ENCODE data around the gene BFAR.

BFAR gene

DNA sequence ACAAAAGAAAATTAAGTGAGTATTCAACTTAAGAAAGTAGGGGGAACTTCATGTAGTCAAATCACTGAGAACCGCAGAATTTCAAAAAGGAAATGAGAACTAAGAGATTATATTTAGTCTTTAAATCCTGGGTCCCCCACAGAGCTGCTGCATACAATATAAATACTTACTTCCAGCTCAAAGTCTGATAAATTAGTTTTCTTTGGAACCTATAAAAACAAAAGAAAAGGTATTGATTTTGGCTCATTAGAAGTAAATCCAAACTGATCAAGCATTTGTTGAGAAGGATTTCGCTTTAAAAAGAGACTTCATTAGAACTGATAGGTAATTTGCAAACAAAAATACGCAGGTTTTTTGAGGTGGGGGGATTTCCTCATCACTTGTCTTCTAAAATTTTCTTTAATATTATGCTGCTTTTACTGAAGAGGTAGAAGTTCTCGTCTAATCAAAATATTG is 24.6 kb upstream of the BFAR start:
- no peak overlapping the region for H3K4me3 ChIP-seq (ENCODE audit: control insufficient read depth, low read depth, low read length)
- DNase-seq (ENCODE audit: low read depth), result no peak
- TF ChIP-seq, protein P1, sequence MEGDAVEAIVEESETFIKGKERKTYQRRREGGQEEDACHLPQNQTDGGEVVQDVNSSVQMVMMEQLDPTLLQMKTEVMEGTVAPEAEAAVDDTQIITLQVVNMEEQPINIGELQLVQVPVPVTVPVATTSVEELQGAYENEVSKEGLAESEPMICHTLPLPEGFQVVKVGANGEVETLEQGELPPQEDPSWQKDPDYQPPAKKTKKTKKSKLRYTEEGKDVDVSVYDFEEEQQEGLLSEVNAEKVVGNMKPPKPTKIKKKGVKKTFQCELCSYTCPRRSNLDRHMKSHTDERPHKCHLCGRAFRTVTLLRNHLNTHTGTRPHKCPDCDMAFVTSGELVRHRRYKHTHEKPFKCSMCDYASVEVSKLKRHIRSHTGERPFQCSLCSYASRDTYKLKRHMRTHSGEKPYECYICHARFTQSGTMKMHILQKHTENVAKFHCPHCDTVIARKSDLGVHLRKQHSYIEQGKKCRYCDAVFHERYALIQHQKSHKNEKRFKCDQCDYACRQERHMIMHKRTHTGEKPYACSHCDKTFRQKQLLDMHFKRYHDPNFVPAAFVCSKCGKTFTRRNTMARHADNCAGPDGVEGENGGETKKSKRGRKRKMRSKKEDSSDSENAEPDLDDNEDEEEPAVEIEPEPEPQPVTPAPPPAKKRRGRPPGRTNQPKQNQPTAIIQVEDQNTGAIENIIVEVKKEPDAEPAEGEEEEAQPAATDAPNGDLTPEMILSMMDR (IDR thresholded peaks at IDR 0.05; ENCODE audit: control insufficient read depth, insufficient read depth, low read depth, low read length, missing control alignments), result no peak

DNA sequence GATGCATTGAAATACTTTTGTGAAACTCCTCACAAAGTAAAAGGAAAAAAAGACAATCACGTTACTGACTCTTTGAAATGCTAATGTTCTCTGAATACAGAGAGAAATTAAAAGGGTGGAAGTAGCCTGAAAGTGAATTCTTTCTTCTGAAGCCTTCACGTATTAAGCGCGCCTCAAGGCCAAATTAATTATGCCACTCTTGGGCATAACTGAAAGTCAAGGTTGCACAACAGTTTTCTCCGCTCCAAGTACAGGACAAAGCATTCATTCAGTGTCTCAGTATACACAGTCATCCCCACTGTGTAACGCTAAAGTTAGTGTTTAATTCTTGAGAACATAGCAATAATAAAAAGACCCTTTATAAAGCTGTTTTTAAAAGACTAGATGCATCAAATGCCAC is 24.1 kb upstream of the BFAR start:
- H3K4me3 ChIP-seq (ENCODE audit: control insufficient read depth, low read depth, low read length), result no peak overlapping the region
- no peak for DNase-seq (ENCODE audit: low read depth)
- TF ChIP-seq, protein P1 (IDR thresholded peaks at IDR 0.05; ENCODE audit: control insufficient read depth, insufficient read depth, low read depth, low read length, missing control alignments), result no peak

DNA sequence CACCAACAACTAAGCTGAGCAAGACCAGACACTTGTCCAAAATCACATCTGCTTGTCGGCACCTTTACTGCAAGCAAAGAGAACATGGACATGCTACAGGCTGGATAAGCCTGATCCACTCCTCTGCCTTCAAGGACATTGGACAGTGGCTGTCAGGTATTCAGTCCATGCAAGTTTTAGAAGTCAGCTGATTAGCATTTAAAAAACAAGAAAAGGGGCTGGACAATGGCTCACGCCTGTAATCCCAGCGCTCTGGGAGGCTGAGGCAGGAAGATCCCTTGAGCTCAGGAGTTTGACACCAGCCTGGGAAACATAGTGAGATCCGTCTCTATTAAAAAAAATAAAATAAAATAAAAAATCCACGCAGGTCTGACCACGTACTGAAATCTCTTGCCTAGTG is 23.0 kb upstream of the BFAR start:
- DNase-seq (ENCODE audit: low read depth), result no peak
- no peak overlapping the region for H3K4me3 ChIP-seq (ENCODE audit: control insufficient read depth, low read depth, low read length)
- TF ChIP-seq, protein P1 (IDR thresholded peaks at IDR 0.05; ENCODE audit: control insufficient read depth, insufficient read depth, low read depth, low read length, missing control alignments), result no peak

DNA sequence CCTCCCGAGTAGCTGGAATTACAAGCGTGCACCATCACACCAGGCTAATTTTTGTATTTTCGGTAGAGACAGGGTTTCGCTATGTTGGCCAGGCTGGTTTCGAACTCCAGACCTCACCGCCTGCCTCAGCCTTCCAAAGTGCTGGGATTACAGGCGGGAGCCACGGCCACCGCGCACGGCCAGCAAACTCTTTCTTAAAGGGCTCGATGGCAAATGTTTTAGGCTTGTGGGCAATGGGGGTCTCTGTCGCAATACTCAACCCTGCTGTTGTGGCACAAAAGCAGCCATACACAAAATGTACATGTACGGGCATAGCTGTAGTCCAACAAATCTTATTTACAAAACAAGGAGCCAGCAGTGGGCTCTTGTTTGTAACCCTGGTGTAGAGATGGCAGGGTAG is 21.1 kb upstream of the BFAR start:
- DNase-seq (ENCODE audit: low read depth), result no peak
- TF ChIP-seq, protein P1 (IDR thresholded peaks at IDR 0.05; ENCODE audit: control insufficient read depth, insufficient read depth, low read depth, low read length, missing control alignments), result no peak
- H3K4me3 ChIP-seq (ENCODE audit: control insufficient read depth, low read depth, low read length), result no peak overlapping the region

DNA sequence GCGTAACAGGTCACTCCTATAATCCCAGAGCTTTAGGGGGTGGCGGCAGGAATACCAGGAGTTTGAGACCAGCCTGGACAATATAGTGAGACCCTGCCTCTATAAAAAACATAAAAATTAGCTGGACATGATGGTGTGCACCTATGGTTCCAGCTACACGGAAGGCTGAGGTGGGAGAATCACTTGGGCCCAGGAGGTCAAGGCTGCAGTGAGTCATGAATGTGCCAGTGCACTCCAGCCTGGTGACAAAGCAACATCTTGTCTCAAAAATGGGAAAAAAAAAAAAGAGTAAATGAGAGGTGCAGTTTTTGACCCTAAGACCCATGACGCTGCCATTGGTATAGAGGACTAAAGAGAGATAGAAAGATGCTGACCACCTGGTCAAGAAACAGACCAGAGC is 18.8 kb upstream of the BFAR start:
- no peak for DNase-seq (ENCODE audit: low read depth)
- TF ChIP-seq, protein P1 (IDR thresholded peaks at IDR 0.05; ENCODE audit: control insufficient read depth, insufficient read depth, low read depth, low read length, missing control alignments), result no peak
- H3K4me3 ChIP-seq (ENCODE audit: control insufficient read depth, low read depth, low read length), result no peak overlapping the region

DNA sequence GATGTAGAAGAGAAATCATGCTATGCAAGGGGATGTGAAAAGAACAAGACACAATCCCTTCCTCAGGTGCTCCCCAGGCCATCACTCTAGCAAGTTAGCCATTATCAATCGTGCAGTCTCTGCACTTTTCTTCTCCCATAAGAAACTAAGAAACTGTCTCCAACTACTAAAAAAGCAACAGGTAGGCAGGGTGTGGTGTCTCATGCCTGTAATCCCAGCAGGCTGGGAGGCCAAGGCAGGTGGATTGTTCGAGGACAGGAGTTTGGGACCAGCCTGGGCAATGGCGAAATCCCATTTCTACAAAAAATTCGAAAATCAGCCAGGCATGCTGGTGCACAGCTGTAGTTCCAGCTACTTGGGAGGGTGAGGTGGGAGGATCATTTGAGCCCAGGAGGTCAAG is 16.5 kb upstream of the BFAR start:
- TF ChIP-seq, protein P1 (IDR thresholded peaks at IDR 0.05; ENCODE audit: control insufficient read depth, insufficient read depth, low read depth, low read length, missing control alignments), result no peak
- DNase-seq (ENCODE audit: low read depth), result no peak
- H3K4me3 ChIP-seq (ENCODE audit: control insufficient read depth, low read depth, low read length), result no peak overlapping the region

DNA sequence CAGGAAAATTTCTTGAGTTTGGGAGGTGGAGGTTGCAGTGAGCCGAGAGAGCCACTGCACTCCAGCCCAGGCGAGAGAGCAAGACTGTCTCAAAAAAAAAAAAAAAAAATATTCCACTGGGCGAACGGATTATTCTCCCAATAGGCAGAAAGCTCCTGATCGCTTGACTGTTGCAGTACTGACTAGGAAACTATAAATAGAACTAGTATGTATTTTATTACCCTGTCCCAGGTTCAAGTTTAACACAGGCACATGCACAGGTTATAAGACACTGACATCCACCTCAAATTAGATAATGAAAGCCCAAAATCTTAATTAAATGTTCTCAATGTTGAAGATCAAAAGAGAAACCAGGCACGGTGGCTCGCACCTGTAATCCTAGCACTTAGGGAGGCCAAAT is 14.2 kb upstream of the BFAR start:
- DNase-seq (ENCODE audit: low read depth), result no peak
- H3K4me3 ChIP-seq (ENCODE audit: control insufficient read depth, low read depth, low read length), result no peak overlapping the region
- TF ChIP-seq, protein P1 (IDR thresholded peaks at IDR 0.05; ENCODE audit: control insufficient read depth, insufficient read depth, low read depth, low read length, missing control alignments), result no peak
